ENCODE measurements around the gene FNDC3A. TPM values are rescaled to one million over a fixed set of nuclear protein-coding genes. Genes with fewer than 3 reads are reported as not detected.

Gene FNDC3A
- total RNA-seq, 2 experiments from 2014 or later: 25.7 to 26.6 TPM

- Mint-ChIP-seq H3K4me1 (ENCODE audit: low read depth) (no peaks in the 10 kb centered on the region), H3K27ac (no peak overlapping the region), H3K9me3 (no peaks in the 10 kb centered on the region), H3K4me3 (no peak overlapping the region), H3K27me3 (no peaks in the 10 kb centered on the region), H3K36me3 (ENCODE audit: low read depth) (no peaks in the 10 kb centered on the region)
- ChIA-PET POLR2A (interaction anchor here (1.5 kb wide), 1 partner anchor 14 kb away, joined by 3 read pairs; the partner anchor contains the start of gene FNDC3A), CTCF (no interaction called here)
- DNase-seq (no peak), ATAC-seq (peak; percentile 42)
- intact Hi-C loops (cut with micrococcal nuclease): no loop called here
- no peak for TF ChIP-seq CTCF (IDR thresholded peaks at IDR 0.05)
These were observed 13.4 kb upstream of the FNDC3A start for GRCh38 chr13:48962281-48962680.

- ATAC-seq (no peak), DNase-seq (no peak)
- ChIA-PET CTCF (interaction anchor here (0.7 kb wide), 1 partner anchor 11 kb away, joined by 3 read pairs; no protein-coding TSS in a partner anchor), POLR2A (interaction anchor here (1.3 kb wide), 1 partner anchor 9 kb away, joined by 7 read pairs; no protein-coding TSS in a partner anchor)
- H3K27ac Mint-ChIP-seq: no peak overlapping the region
- H3K36me3 Mint-ChIP-seq (ENCODE audit: low read depth): no peaks in the 10 kb centered on the region
- H3K9me3 Mint-ChIP-seq: no peaks in the 10 kb centered on the region
- no peak for TF ChIP-seq CTCF (IDR thresholded peaks at IDR 0.05)
- H3K4me1 Mint-ChIP-seq (ENCODE audit: low read depth): no peaks in the 10 kb centered on the region
- H3K4me3 Mint-ChIP-seq: no peak overlapping the region
- intact Hi-C loops (cut with micrococcal nuclease): no loop called here
- H3K27me3 Mint-ChIP-seq: peaks cover 3% of the 10 kb centered on the region
These were observed 10.0 kb upstream of the FNDC3A start for GRCh38 chr13:48965736-48966135.

GRCh38 chr13:48969685-48970084, 6.0 kb upstream of the FNDC3A start:
- peaks cover 16% of the 10 kb centered on the region for H3K36me3 Mint-ChIP-seq (ENCODE audit: low read depth)
- ChIA-PET CTCF (interaction anchor here (0.9 to 1.0 kb wide), 2 partner anchors 9 to 215 kb away, joined by 3 read pairs; no protein-coding TSS in a partner anchor), POLR2A (no interaction called here)
- intact Hi-C loops (cut with micrococcal nuclease): no loop called here
- H3K9me3 Mint-ChIP-seq: peaks cover 25% of the 10 kb centered on the region
- no peak for DNase-seq
- H3K27me3 Mint-ChIP-seq: peaks cover 3% of the 10 kb centered on the region
- H3K4me3 Mint-ChIP-seq: no peak overlapping the region
- no peak overlapping the region for H3K27ac Mint-ChIP-seq
- H3K4me1 Mint-ChIP-seq (ENCODE audit: low read depth): peaks cover 4% of the 10 kb centered on the region
- ATAC-seq: no peak
- no peak for TF ChIP-seq CTCF (IDR thresholded peaks at IDR 0.05)

- CTCF ChIA-PET: interaction anchor here (2.1 kb wide), 1 partner anchor 205 kb away, joined by 5 read pairs; no protein-coding TSS in a partner anchor
- Mint-ChIP-seq H3K9me3 (peaks cover 26% of the 10 kb centered on the region), H3K27ac (no peak overlapping the region), H3K36me3 (ENCODE audit: low read depth) (peaks cover 32% of the 10 kb centered on the region), H3K4me1 (ENCODE audit: low read depth) (peaks cover 18% of the 10 kb centered on the region), H3K4me3 (no peak overlapping the region), H3K27me3 (peaks cover 3% of the 10 kb centered on the region)
- POLR2A ChIA-PET: interaction anchor here (1.4 kb wide), 1 partner anchor 7 kb away, joined by 7 read pairs; no protein-coding TSS in a partner anchor
- TF ChIP-seq CTCF (IDR thresholded peaks at IDR 0.05): no peak
- ATAC-seq (no peak), DNase-seq (no peak)
- intact Hi-C loops (cut with micrococcal nuclease): no loop called here
These were observed 1.8 kb upstream of the FNDC3A start for GRCh38 chr13:48973845-48974431.

Data from activated CD8-positive, alpha-beta T cell treated with anti-CD3 and anti-CD28 coated beads for 36 hours (primary cell).